DMS 273 treated with DMSO at 0.1 percent for 48 hours (cell line): ENCODE measurements around the gene BMPR1B.
A peak's percentile ranks its signal among the peaks of the same experiment; 100 is the strongest.
"Not testable (repeated sequence)": the region's sequence is repeated elsewhere in the genome, so short reads cannot be mapped to it uniquely, and the experiment has no call there.

Experiments used
- DNase-seq: peaks from one replicate; lab custom pipeline; 2025; lab: John Stamatoyannopoulos, UW

BMPR1B gene

DNA sequence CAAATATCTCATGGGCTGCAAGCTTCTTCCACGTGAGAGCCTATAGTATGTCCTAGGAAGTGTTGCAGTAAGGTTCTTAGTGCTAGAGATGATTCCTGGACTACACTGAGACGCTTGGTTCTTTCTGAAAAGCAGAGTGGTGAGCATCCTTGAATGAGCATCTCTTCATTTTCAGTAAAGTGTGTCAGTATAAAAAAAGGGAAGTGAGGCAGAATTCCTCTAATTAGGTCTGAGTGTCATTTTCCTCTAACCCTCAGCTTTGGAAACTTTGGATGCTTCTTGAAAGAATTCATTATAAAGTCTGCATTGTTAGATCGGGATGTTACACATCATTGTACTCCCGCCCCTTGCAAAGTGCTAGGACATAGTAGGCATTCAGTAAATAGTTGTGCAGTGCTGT, 5.2 kb downstream of the BMPR1B start:
- DNase-seq = no peak

DNA sequence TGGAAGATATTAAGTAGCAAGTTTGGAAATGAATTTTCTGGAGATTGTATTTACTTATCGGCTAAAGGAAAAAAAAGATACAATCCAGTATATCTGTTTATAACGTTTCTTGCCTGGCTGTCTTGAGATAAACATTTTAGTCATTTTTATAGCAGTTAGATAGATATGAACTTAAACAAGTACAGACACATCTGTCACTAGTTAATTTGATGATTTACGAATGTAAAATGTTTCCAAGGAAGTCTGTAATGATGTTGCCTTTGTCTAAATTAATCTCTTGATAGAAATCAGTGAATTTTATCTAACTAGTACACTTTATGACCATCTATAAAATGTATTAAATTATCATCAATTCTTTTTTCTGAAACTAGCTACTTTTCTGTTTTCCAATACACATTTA, 5.7 kb downstream of the BMPR1B start:
- DNase-seq = peak; percentile 24

DNA sequence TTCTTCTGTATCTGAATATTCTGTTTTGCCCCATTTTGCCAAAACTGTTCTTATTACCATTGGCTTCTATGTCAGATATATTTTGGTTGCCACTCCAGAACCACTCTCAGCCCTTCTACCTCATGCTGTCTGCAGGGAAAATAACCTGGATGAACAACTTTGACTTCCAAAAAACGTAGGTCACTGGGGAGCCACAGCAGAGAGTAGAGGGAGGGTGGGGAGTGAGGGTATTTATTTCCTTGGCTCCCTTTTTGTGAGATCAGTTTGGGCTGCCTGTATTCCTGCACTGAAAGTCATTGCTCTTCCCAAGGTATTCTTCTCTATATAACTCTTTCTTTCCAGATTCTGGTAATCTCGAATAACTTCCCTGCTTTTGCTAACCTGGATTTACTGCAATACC, 6.3 kb downstream of the BMPR1B start:
- no peak for DNase-seq

DNA sequence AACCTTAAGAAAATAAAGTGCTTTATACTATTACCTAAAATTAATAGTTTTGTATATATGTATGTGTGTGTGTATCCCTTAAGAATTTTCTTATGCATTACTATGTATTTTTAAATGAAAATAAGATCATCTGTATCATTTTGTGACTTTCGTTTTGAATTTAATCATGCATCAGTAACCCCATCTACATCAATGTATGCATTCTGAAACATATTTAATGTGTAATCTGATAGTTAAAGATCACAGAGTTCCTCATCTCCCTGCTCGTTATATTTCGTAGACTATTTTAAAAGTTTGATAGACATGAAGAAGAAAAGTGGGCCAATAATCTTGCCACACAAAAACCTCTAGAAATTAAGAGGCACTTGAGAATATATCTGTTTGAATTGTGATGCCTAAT, 7.4 kb downstream of the BMPR1B start:
- no peak for DNase-seq

DNA sequence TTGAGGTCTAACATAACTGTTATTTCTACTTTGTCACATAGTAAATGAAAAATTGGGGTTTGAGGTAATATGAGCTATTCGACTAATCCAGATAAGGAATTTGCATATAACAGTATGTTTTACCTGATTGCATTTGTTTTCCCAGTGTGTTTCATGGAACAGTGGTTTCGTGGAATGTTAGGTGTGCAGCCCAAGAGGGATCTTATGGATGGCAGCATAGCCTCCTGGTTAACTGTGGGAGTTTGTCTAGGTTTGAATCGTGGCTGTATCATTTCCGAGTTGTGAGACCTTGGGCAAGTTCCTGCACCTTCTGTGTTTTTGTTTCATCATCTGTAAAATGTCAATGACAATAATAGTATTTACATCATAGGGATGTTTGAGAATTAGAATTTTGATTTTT, 7.9 kb downstream of the BMPR1B start:
- no peak for DNase-seq

DNA sequence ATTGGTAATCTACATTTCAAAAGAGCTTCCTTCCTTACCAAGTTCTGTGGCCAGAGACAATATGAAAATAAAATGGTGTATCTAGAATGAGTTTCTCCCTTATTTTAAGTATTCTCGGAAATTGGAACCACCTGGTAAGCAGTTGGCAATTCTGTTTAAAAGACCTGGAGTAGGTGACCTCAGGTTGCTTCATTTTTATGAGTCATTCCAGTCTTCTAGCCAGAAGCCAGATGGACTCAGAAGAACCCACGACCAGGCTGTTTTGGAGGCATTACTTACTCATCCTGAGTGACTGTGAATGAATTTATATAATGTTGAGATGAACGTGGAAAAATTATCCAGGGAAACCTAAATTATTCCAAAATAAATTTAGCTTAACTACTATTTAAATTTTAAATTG, 9.1 kb downstream of the BMPR1B start:
- peak; percentile 59 for DNase-seq

DNA sequence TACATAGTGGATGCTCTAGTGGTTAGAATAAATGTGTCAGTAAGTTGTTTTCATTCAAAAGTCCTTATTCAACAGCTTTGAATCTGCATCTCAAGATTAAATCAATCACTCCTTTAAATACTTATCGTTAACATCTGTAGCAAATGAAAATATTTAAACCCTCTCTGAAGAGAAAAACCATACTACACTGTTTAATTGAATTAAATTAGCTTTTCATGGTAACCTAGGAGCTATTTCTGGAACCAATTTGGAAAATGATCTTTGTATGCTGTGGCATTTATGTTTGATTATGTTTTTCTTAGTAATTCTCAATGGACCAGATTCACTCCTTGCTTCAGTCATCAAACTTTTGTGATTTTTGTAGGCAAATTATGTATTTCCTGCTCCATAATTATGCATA, 9.7 kb downstream of the BMPR1B start:
- DNase-seq = peak; percentile 31

DNA sequence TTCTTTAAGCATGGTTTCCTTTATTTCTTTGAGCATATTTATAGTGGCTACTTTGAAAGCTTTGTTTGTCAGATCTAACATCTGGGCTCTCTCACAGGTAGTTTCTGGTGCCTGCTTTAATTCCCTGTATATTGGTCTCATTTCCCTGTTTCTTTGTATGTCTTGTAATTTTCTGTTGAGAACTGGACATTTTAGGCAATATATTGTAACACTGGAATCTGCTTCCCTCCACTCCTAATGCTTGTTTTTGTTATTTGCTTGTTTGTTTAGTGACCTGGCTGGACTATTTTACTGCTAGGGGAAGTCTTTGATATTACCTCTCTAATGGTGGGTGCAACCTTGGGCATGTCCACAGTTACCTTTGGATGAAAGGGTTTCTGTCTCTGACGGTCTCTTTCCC, 25.0 kb downstream of the BMPR1B start:
- no peak for DNase-seq

DNA sequence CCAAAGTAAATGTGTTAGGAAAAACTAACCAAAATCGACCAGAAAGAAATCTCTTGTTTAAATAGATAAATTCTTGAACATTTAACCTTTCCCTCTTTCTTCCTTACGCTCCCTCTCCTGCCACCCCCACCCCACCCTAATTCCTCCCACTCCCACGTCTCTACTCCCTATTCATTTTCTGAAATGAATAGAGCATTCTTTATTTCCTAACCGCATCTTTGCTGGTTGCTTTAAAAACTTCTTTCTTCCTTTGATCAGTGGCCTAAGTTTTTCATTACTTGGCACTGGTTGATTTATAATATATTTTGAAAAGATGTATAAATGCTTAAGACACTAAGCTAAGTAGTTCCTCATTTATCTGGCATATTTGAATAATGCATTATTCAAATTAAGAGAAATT, 33.9 kb downstream of the BMPR1B start:
- no peak for DNase-seq

DNA sequence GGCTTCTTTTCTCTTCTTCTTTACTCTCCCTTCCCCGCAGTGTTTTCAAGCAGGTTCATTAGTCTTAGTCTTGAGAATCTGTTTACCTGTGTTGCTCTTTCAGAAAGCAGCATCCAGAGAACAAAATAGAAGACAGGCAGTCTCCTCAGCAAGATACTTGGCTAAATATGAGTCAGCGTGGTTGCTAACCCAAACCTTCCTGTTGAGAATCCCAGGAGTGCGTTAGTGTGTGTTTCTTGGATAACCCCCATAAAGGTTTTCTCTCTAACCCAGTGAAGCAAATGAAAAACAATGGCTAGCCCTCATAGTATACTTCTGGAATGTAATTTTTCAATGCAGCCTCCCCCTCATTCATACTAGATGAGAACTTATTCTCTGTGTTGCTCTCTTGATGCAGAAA, 41.1 kb downstream of the BMPR1B start:
- DNase-seq = no peak

DNA sequence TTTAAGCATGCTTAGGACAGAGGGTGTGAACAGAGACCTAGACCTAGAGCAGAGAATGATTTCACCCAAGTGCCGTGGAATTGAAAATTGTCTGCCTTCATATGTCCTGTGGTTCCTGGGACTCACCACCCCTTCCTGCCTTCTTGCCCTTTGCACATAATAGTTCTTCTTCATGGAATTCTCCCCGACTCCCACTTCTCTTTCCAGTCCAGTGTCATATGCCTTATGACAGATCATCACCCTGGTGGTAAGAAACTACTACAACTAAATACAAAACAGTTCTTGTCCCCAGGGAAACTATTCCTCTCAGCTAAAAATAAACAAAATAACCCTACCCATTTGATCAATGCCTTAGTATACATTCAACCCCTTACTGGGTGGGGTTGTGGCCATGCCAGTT, 43.3 kb downstream of the BMPR1B start:
- no peak for DNase-seq

DNA sequence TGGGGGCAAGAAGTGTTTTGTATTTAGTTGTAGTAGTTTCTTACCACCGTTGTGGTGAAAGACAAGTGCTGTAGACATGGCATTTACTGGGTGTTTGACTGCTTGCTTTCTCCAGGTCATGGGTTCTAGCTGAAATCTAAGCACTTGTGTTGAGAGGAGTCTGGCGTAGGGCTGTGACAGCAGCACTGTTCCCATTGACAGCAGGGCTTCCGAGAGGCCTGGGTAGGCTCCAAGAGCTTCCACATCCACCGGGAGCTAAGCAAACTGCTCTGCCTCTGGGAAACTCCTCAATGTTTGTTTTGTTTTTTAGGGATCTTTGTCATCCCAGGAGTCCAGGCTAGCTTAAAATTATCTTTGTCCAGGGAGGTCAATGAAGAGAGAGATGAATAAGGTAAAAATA, 44.3 kb downstream of the BMPR1B start:
- peak; percentile 39 for DNase-seq

DNA sequence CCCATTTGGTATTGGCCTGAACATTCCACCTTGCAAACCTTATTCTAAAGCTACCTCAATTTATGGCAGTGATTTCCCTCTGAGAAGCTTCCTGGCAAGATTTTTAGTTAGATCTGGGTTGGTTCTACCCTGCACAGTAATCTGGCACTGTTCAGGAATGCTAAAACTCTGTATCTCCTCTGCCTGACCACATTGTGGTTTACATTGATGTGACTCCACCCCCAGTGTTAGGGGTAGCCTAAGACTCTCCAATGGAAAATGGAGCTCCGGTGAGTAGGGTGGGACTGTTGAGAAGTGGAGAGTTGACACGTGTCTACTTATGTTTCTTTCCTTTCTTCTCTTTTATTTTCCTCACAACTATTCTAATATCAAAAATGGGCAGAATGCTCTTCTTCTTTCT, 45.4 kb downstream of the BMPR1B start:
- DNase-seq = no peak

DNA sequence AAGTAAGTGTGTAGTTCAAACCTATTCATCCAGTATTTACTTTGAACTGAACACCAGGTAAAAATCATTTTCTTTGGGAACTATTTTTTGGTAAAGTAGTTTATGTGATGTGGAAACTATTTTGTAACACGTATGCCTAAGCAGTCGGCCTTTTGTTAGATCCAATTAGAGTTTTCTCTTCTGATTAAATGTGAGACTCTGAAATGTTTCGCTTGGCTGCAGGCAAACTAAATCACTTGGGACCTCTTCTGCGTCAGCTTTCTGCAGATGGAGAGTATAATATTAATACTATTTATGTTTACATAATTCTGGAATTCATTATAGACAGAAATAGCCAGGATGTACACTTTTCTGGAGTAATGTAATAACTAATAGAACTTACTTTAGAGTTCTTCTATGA, 46.9 kb downstream of the BMPR1B start:
- DNase-seq = no peak

DNA sequence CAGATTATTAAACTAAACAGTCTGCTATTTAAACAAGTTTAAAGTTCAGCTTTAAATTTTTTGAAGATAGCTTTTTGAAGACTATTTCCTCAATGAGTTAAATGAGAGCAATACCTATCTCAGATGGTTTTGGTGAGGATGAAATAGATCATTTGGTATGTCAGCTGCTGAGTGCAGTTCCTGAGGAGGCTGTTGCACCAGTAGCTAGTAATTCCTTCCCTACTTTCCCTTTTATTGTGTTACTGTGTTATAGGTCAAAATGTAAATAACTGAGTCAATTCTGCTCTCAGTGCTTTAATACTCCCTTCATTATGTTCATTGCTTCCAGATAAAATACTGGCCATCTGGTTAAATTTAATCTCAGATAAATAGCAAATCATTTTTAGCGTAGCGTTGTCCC, 48.6 kb downstream of the BMPR1B start:
- DNase-seq = no peak

DNA sequence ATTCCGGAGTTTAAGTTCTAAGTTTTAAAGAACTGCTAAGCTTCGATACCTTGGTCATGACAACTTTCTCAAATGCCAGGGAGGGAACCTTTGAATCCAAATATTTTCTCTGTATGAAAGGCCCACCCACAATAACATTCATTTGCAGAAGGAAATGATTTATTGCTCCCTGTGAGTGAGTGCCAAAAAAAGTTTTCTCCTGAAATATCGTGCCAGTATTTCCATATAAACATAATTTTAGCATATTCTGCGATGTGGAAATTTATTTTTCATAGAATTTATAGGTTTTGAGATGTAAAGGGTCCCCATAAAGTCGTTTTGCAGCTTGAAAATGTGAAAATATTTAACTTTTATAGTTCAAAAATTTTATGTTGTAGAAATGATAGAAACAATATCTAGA, 53.9 kb downstream of the BMPR1B start:
- DNase-seq = no peak

DNA sequence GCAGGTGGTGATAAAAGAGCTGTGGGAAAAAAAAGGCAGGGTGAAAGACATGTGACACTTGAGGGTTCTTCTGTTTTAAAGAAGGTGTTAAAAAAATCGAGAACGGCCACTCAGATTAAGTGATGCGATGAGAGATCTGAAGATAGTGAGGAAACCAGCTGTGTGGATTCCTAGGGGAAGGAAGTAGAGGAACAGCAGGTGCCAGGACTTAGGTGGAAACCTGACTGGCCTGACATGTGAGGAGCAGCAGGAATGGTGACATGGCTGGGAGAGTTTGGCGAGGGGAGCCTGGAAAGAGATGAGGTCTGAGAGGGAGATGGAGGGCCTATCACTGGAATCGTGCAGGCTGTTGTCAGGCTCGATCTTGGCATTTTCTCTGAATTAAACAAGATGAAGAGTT, 55.5 kb downstream of the BMPR1B start:
- DNase-seq = no peak

DNA sequence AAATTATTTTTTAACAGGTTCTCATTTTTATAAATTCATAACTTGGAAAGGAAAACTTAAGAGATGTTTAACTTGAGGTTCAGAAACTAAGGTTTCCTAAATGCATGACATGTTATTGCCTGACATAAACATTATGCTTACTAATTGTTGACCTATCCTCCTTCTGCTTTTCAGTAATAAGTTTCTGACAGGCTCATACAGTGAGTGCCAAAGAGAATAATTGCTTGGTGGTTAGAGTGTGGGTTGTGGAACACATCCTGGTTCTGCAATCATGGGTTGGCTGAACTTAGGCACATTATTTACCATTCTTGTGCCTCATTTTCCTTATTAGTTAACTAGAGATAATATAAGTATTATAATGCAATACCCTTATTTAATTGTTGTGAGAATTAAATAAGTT, 56.5 kb downstream of the BMPR1B start:
- no peak for DNase-seq

DNA sequence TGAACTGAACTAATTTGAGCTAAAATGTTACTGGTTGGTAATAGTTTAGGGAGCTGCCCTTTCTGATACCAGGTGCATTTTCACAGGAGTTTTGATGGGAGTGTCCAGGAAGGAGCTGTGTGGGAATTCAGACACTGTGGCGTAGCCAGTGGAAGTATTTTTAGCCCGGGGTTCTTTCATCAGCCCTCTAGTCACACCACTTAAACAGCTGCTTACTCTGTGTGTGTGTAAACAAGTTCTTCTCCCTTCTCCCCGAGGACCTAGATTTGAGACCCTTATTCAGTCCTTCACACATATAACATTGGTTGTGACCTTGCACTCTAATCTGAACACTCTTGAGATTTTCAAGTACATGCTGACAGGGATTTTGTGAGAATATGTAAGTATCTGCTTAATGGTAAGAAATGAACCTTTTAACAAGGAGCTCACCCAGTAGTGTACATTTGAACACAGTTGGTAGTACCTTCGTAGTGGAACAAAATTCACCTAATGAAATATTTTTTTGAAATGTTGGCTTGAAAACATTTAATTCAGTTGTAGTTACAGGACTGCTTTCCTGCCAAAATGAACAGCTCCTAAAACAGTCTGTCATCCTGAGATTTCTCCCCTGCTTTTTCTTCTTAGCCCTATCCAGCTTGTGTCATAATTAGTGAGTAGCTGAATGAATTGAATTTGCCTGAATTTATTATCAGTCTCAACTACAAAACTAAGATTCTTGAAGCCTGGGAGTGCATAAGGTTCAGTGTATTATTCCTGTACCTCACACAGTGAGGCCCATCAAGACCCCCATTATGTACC, 61.8 kb downstream of the BMPR1B start:
- no peak for DNase-seq

DNA sequence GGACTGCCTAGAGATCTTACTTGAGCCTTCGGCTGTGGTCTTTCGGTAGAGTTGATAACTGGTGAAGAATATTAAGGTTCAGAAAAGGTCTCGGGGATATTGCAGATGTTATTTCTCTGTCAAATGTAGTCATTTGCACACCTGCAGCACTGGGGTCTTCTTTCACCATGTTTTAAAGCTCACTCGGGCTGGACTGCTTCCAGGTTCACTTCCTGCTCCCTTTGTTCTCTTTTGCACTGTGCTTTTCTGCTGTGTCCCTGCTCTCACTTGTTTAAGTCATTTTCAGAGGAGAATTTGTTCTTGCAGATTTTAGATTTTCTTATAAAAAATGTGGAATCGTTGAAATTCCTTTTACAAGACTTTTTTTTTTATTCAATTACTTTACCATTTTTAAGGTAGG, 68.5 kb downstream of the BMPR1B start:
- no peak for DNase-seq

DNA sequence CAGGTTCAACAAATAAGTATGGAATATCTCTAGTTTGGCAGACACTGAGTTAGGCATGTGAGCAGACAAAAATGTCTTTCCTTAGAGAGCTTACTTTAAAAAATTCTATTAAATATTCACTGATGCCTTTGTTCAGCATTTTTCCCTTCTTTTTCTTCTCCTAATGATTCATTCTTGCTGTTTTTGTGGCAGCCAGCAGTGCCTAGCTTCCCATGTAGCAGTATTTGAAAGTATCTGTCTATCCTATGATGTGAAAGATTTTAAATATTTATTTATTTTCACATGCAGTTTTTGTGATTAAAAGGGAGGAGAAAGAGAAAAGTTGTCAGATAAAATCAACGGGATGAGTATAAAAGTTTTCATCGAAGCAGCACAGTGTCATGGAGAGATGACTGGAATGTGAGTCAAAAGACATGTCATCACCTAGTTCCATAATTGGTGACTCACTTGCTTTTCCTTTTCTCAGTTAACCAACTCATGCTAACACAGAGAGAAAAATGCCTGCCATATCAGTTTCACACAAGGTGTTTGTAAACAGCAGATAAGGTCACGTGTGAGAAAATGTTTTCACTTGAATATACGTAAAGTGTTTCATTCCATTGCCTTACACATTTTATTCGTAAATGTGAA, 69.8 kb downstream of the BMPR1B start:
- no peak for DNase-seq

DNA sequence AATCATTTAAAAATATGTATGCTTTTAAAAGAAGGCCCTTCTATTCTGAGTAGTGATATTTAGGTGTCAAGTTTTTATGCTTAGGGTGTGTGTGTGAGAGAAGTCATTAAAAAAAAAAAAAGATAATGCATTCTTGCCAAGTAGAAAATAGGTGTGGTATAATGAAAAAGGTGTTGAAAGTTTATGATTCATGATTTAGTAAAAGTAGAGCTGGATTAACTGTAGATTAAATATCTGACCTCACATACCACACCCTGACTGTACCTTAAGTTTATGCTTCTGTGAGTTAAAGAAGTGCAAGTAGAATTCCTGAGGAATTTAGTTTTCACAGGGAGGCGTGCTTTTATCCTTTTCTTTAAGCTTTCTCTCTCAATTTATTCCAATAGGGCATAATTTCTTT, 71.1 kb downstream of the BMPR1B start:
- no peak for DNase-seq

DNA sequence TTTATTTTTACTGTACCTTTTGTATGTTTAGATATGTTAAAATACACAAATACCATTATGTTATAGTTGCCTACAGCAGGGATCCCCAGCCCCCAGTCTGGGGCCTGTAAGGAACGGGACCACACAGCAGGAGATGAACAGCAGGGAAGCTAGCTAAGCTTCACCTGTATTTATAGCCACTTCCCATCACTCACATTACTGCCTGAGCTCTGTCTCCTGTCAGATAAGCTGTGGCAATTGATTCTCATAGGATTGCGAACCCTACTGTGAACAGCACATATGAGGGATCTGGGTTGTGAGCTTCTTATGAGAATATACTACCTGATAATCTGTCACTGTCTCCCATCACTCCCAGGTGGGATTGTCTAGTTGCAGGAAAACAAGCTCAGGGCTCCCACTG, 73.9 kb downstream of the BMPR1B start:
- DNase-seq = no peak

DNA sequence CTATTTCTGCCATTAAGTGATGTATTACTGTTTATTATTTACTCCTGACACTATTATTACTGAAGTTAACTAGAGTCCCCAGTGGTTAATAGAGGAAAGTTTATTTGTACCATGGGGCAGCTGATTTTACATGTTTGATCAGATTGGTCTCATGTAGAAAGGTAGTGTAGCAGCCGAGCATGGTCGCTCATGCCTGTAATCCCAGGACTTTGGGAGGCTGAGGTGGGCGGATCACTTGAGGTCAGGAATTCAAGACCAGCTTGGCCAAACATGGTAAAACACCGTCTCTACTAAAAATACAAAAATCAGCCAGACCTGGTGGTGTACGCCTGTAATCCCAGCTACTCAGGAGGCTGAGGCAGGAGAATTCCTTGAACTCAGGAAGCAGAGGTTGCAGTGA, 74.6 kb downstream of the BMPR1B start:
- DNase-seq = not testable (repeated sequence)
